AG04450 (cell line): Measurements from ENCODE around the gene ENPP6. TPM values are rescaled to one million over a fixed set of nuclear protein-coding genes. Genes with fewer than 3 reads are reported as not detected.
A peak's percentile ranks its signal among the peaks of the same experiment; 100 is the strongest.

ENCODE experiments used
- CTCF ChIA-PET: fragments of 300-600, 350-600 bp; formaldehyde crosslinking; extraction: SDS; loops from one replicate; lab custom pipeline; 2022; ENCODE audit warnings: antibody characterized with exemption, inconsistent platforms; lab: Charles Lee
- POLR2A ChIA-PET: fragments of 350-600 bp; formaldehyde crosslinking; extraction: SDS; loops from one replicate; lab custom pipeline; 2021; ENCODE audit warnings: antibody characterized with exemption, inconsistent platforms; lab: Yijun Ruan, JAX
- DNase-seq: peaks from one replicate; pipeline ENCODE4 v3.0.0-alpha.2; 2011; ENCODE audit warnings: low read depth, low spot score
- H3K27ac ChIP-seq: one replicate; pipeline ENCODE4 v1.5.1; 2012; ENCODE audit warnings: low read depth, low read length, control low read depth
- H3K27me3 ChIP-seq: one replicate; pipeline ENCODE4 v1.6.0; 2012; ENCODE audit warnings: low read length; ENCODE audit not compliant: control insufficient read depth, insufficient read depth
- H3K4me3 ChIP-seq: 2 replicates; pipeline ENCODE4 v1.5.1; 2011; ENCODE audit warnings: mild to moderate bottlenecking, low read depth, low read length, control low read depth
- H3K9me3 ChIP-seq: 2 replicates; pipeline ENCODE4 v1.5.1; 2012; ENCODE audit warnings: low read length; ENCODE audit not compliant: control insufficient read depth, insufficient read depth
- CTCF ChIP-seq: IDR thresholded peaks from 2 replicates; pipeline ENCODE4 v1.5.1; 2011; ENCODE audit warnings: low read depth, low read length, control low read depth, inconsistent platforms
- polyA minus RNA-seq: library from RNA; depleted of rRNA, polyadenylated mRNA; stranded (reverse); fragments of >200 nt; gene quantifications from 2 replicates; pipeline ENCODE4 v1.2.3, GENCODE V29; 2011; rRNA and poly(A)+ RNA removed
- polyA plus RNA-seq: library from polyadenylated mRNA; depleted of rRNA; stranded (reverse); fragments of >200 nt; gene quantifications from 2 replicates; pipeline ENCODE4 v1.2.3, GENCODE V29; 2011; rRNA removed

The ENPP6 gene
- polyA plus RNA-seq (0.02 and 0.05 TPM in 2 replicates), polyA minus RNA-seq (0.04 TPM in 1 of 2 replicates, not detected in the other)

- DNase-seq, result no peak
- ChIA-PET POLR2A (no interaction called here), CTCF (no interaction called here)
- no peaks in the 10 kb centered on the region for H3K9me3 ChIP-seq
- H3K27me3 ChIP-seq, result peaks cover 2% of the 10 kb centered on the region
- H3K4me3 ChIP-seq, result no peak within 1 kb of the TSS
- no peak within 1 kb of the TSS for H3K27ac ChIP-seq
- TF ChIP-seq CTCF, result no peak
These were observed at the start of gene ENPP6 for GRCh38 chr4:184217634-184218033. Gene ENPP6 (minus strand): TSS chr4:184217873. CDS start chr4:184217819, 54 bp downstream.

- ChIA-PET POLR2A (no interaction called here), CTCF (interaction anchor here (1.5 kb wide), 1 partner anchor 272 kb away, joined by 3 read pairs; no protein-coding TSS in a partner anchor)
- peak overlapping the region; percentile 93 for H3K27ac ChIP-seq
- DNase-seq, result no peak
- TF ChIP-seq CTCF, result no peak
- H3K9me3 ChIP-seq, result no peaks in the 10 kb centered on the region
- H3K27me3 ChIP-seq, result no peaks in the 10 kb centered on the region
- no peak overlapping the region for H3K4me3 ChIP-seq
These were observed 49.5 kb upstream of the ENPP6 start for GRCh38 chr4:184267206-184267608.

DNA sequence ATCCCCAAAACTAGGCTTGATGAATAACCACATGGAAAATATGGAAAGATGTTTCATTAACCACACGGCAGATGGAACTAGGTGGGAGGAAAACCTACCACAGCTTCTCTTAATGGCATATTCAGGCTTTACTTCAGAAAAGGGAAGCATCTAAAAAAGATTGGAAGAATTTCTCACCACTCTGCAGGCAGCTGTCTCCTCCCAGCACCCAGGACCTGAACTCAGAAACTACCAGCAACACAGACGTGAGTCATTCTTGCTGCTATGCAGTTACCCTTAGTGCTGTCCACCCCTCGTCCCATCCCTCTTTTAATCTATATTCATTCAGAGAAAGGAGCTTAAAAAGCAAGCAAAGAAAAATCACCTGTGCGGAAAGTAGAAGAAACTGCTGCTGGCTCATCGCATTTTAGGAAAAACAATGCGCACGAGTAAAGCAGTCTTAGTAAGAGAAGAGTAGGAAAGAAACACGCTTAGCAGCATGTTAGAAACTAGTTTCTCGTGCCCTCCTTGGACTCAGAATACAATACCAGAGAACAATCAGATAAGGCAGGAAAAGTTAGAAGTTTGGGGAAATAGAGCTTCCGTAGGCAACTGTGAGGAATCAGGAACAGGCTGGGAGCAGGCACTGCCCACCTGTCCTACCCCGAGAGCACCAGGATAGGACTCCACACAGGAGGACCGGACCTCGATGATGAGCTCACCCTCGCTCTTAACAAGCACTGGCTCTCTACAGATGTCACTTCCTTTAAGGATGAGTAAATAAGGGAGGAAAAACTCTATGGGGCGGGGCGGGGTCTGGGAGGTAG is 48.1 kb upstream of the ENPP6 start:
- ChIA-PET CTCF (interaction anchor here (0.7 to 7.3 kb wide), 15 partner anchors 13 to 830 kb away, joined by 3 to 55 read pairs (median 4); no protein-coding TSS in a partner anchor), POLR2A (no interaction called here)
- no peaks in the 10 kb centered on the region for H3K9me3 ChIP-seq
- no peak overlapping the region for H3K4me3 ChIP-seq
- no peak for TF ChIP-seq CTCF
- H3K27me3 ChIP-seq, result no peaks in the 10 kb centered on the region
- DNase-seq, result no peak
- H3K27ac ChIP-seq, result no peak overlapping the region

DNA sequence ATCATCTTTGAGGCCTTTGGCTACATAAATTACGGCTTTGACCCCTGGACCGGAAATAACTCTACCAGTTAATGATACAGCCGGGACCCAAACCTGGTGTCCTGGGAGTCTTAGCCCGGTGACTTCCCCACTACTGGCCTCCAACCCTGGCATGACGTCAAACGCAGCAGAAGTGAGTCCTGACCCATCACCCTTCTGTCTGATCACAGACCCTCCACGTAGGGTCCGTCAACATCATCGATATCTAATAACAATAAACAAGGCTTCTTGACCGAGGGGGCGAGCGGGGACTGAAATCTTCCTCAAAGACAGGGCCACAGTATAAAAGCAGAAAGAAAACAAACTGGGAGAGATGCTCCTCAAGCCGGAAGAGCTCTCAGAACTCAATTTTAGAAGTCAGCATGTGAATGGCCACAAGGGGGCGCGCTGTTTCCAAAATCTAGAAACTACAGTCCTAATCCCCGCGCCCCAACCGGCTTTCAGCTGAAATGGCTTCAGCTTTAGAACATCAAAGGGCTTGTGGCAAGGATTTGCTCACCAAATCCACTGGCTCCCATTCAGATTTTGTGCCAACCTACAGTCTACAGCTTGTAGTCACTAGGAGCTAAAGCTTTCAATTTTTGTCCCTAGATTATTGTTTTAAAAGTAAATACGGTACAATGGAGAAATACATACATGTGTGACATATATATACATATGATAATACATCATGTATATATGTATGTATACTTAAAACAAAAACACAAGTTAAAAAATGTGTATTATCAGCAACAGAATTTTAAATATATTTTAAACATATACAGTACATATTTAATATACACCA is 46.4 kb upstream of the ENPP6 start:
- CTCF ChIA-PET, result interaction anchor here (0.6 to 7.3 kb wide), 77 partner anchors 9 to 832 kb away, joined by 3 to 55 read pairs (median 5); partner anchors contain the start of genes CENPU and IRF2
- H3K27me3 ChIP-seq, result no peaks in the 10 kb centered on the region
- POLR2A ChIA-PET, result interaction anchor here (0.7 to 1.5 kb wide), 3 partner anchors 210 to 273 kb away, joined by 3 to 9 read pairs (median 4); partner anchors contain the start of gene IRF2
- no peak overlapping the region for H3K4me3 ChIP-seq
- DNase-seq, result peak; percentile 79
- no peak overlapping the region for H3K27ac ChIP-seq
- peak; percentile 86 for TF ChIP-seq CTCF
- H3K9me3 ChIP-seq, result no peaks in the 10 kb centered on the region
